PC-3 (cell line): Measurements from ENCODE around the gene TRAK1. TPM values are rescaled to one million over a fixed set of nuclear protein-coding genes. Genes with fewer than 3 reads are reported as not detected.

Source experiments
- ATAC-seq: fragments of 200-7000 bp; cut with Tn5 transposase; 2 replicates; pipeline ENCODE4 v1.9.1; 2020; ENCODE audit warnings: mild to moderate bottlenecking, moderate library complexity
- BruUV-seq: library from RNA; stranded (reverse); fragments of 400-500 nt; replicated peaks from 2 replicates; lab custom pipeline; 2021; lab: Mats Ljungman, UMichigan
- CTCF ChIA-PET: fragments of 300-600 bp; sonication (Branson Sonifier 250); formaldehyde crosslinking; loops from one replicate; lab custom pipeline; 2022; ENCODE audit warnings: antibody characterized with exemption; lab: Charles Lee
- POLR2A ChIA-PET: fragments of 300-600 bp; sonication (Branson Sonifier 250); formaldehyde crosslinking; loops from one replicate; lab custom pipeline; 2022; ENCODE audit warnings: antibody characterized with exemption; ENCODE audit not compliant: unreplicated experiment; lab: Charles Lee
- DNase-seq: peaks from one replicate; pipeline ENCODE4 v3.0.0-alpha.2; 2015
- H2AFZ ChIP-seq: fragments of 300-600 bp; sonication (generic); 2 replicates; pipeline ENCODE4 v1.6.0; 2016; ENCODE audit warnings: antibody characterized with exemption, low read length
- H3F3A ChIP-seq: fragments of 300-600 bp; sonication (generic); one replicate; pipeline ENCODE4 v1.6.0; 2017; ENCODE audit warnings: antibody characterized with exemption, low read length, control low read depth, mild to moderate bottlenecking; ENCODE audit not compliant: unreplicated experiment
- H3K27ac ChIP-seq: fragments of 300-600 bp; sonication (generic); 2 replicates; pipeline ENCODE4 v1.5.1; 2016; ENCODE audit warnings: mild to moderate bottlenecking, low read length
- H3K27me3 ChIP-seq: fragments of 300-600 bp; sonication (generic); 2 replicates; pipeline ENCODE4 v1.6.1; 2016; ENCODE audit warnings: low read length, mixed read lengths
- H3K36me3 ChIP-seq: fragments of 300-600 bp; sonication (generic); 2 replicates; pipeline ENCODE4 v1.6.1; 2016; ENCODE audit warnings: low read depth, mixed run types, low read length, mixed read lengths
- H3K4me1 ChIP-seq: fragments of 300-600 bp; sonication (generic); 2 replicates; pipeline ENCODE4 v1.5.1; 2016; ENCODE audit warnings: low read length; ENCODE audit not compliant: insufficient read depth
- H3K4me2 ChIP-seq: fragments of 300-600 bp; sonication (generic); 2 replicates; pipeline ENCODE4 v1.6.0; 2016; ENCODE audit warnings: low read length
- H3K4me3 ChIP-seq: fragments of 300-600 bp; sonication (generic); 2 replicates; pipeline ENCODE4 v1.5.1; 2016; ENCODE audit warnings: mild to moderate bottlenecking, low read length, mixed read lengths
- H3K79me2 ChIP-seq: fragments of 300-600 bp; sonication (generic); 2 replicates; pipeline ENCODE4 v1.6.1; 2017; ENCODE audit warnings: low read length, mixed read lengths
- H3K9ac ChIP-seq: fragments of 300-600 bp; sonication (generic); 2 replicates; pipeline ENCODE4 v1.6.0; 2016; ENCODE audit warnings: mild to moderate bottlenecking, low read length
- H3K9me2 ChIP-seq: fragments of 300-600 bp; sonication (generic); replicated peaks from 2 replicates; pipeline ENCODE4 v1.6.1; 2016; ENCODE audit warnings: mixed run types, low read length, mixed read lengths
- H3K9me3 ChIP-seq: fragments of 300-600 bp; sonication (generic); 2 replicates; pipeline ENCODE4 v1.6.1; 2016; ENCODE audit warnings: low read length, mixed read lengths
- H4K20me1 ChIP-seq: fragments of 300-600 bp; sonication (generic); 2 replicates; pipeline ENCODE4 v1.6.1; 2016; ENCODE audit warnings: low read length, mixed read lengths
- CTCF ChIP-seq: fragments of 300-600 bp; sonication (generic); conservative IDR thresholded peaks from 2 replicates; pipeline ENCODE4 v1.5.1; 2017; ENCODE audit warnings: antibody characterized with exemption, low read depth, mild to moderate bottlenecking, low read length
- EZH2 ChIP-seq: fragments of 300-600 bp; sonication (generic); IDR thresholded peaks from one replicate; pipeline ENCODE4 v1.6.1; 2017; ENCODE audit warnings: antibody characterized with exemption, mild to moderate bottlenecking, low read length; ENCODE audit not compliant: unreplicated experiment
- EZH2phosphoT487 ChIP-seq: fragments of 300-600 bp; sonication (generic); IDR thresholded peaks from 2 replicates; pipeline ENCODE4 v1.6.1; 2018; ENCODE audit warnings: mild to moderate bottlenecking, antibody characterized with exemption, low read length, borderline replicate concordance
- intact Hi-C: fragments of 100-400 bp; cut with micrococcal nuclease; formaldehyde crosslinking; loops from 2 replicates; pipeline ENCODE4 v1.9.0; 2023
- total RNA-seq: library from RNA; depleted of rRNA; stranded (reverse); fragments of >200 nt; gene quantifications from 2 replicates; pipeline ENCODE4 v1.2.3, GENCODE V29; 2014

TRAK1 gene
- total RNA-seq, 1 experiment from 2014 or later = 23.4 TPM

GRCh38 chr3:42066516-42067181 lies 24.5 kb upstream of the TRAK1 start:
- Histone ChIP-seq H3K27ac (no peak overlapping the region), H3K4me2 (no peak overlapping the region), H3K4me3 (no peak overlapping the region), H3F3A (peaks cover 1% of the 10 kb centered on the region), H4K20me1 (no peaks in the 10 kb centered on the region), H3K9me2 (no peaks in the 10 kb centered on the region), H3K4me1 (peaks cover 32% of the 10 kb centered on the region), H3K9ac (no peak overlapping the region), H3K36me3 (no peaks in the 10 kb centered on the region), H3K79me2 (peaks cover 37% of the 10 kb centered on the region), H3K27me3 (no peaks in the 10 kb centered on the region), H2AFZ (no peak overlapping the region), H3K9me3 (no peaks in the 10 kb centered on the region)
- intact Hi-C loops = no loop called here
- DNase-seq (no peak), ATAC-seq (no peak)
- no TSS peak for BruUV-seq
- TF ChIP-seq EZH2 = no peak
- POLR2A ChIA-PET = interaction anchor here (0.6 kb wide), 1 partner anchor 63 kb away, joined by 3 read pairs; no protein-coding TSS in a partner anchor
- CTCF ChIA-PET = no interaction called here

DNA sequence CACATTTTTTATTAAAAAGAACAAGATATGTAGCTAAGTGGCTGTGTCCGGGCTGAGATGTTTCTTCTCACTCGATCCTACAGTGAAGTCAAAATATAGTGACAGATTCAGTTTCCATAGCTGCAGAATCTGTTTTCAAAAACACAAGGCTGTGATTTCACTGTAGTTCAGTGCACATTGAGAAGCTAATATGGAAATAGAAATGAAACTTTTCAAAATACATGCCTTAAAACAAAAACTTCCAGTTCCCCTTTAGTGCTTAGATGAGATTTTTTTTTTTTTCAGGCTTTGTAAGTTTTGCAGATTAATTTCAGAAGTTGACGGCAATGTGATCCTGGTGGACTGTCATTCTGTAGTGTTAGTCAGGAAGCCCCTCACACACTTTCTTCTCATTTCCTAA lies 23.8 kb upstream of the TRAK1 start:
- DNase-seq = no peak
- Histone ChIP-seq H3K27me3 (no peaks in the 10 kb centered on the region), H3K27ac (no peak overlapping the region), H3K79me2 (peaks cover 36% of the 10 kb centered on the region), H3K4me3 (no peak overlapping the region), H2AFZ (no peak overlapping the region), H3K36me3 (no peaks in the 10 kb centered on the region), H3K9ac (no peak overlapping the region), H3K4me1 (peaks cover 31% of the 10 kb centered on the region), H3K4me2 (no peak overlapping the region), H3K9me3 (no peaks in the 10 kb centered on the region), H3K9me2 (no peaks in the 10 kb centered on the region), H3F3A (peaks cover 3% of the 10 kb centered on the region), H4K20me1 (no peaks in the 10 kb centered on the region)
- ATAC-seq = no peak
- intact Hi-C loops = no loop called here
- ChIA-PET CTCF (no interaction called here), POLR2A (interaction anchor here (0.6 kb wide), 1 partner anchor 63 kb away, joined by 3 read pairs; no protein-coding TSS in a partner anchor)
- no peak for TF ChIP-seq EZH2
- TF ChIP-seq CTCF = no peak
- no peak for TF ChIP-seq EZH2phosphoT487
- BruUV-seq = no TSS peak

GRCh38 chr3:42068303-42069088 lies 22.7 kb upstream of the TRAK1 start:
- H3K79me2 ChIP-seq = peaks cover 34% of the 10 kb centered on the region

More at GRCh38 chr3:42068303-42069088, 22.7 kb upstream of the TRAK1 start:
- H2AFZ ChIP-seq = no peak overlapping the region
- H3K4me3 ChIP-seq = no peak overlapping the region
- no peaks in the 10 kb centered on the region for H3K9me3 ChIP-seq
- intact Hi-C loops = no loop called here
- H3K4me2 ChIP-seq = no peak overlapping the region
- ChIA-PET CTCF (no interaction called here), POLR2A (no interaction called here)
- no TSS peak for BruUV-seq
- DNase-seq (no peak), ATAC-seq (no peak)
- H3F3A ChIP-seq = peaks cover 3% of the 10 kb centered on the region
- H4K20me1 ChIP-seq = 0 out of 2 replicates have a peak, but pooled peaks cover 6% of the 10 kb centered on the region
- no peak overlapping the region for H3K9ac ChIP-seq
- no peaks in the 10 kb centered on the region for H3K27me3 ChIP-seq
- H3K4me1 ChIP-seq = peaks cover 29% of the 10 kb centered on the region
- TF ChIP-seq EZH2phosphoT487 = no peak
- no peak for TF ChIP-seq CTCF
- TF ChIP-seq EZH2 = no peak
- H3K36me3 ChIP-seq = no peaks in the 10 kb centered on the region
- H3K9me2 ChIP-seq = no peaks in the 10 kb centered on the region
- no peak overlapping the region for H3K27ac ChIP-seq
